ENCODE data around the gene AMZ1.
A peak's percentile ranks its signal among the peaks of the same experiment; 100 is the strongest.

The AMZ1 gene

GRCh38 chr7:2687881-2688318, at the start of gene AMZ1:
Gene AMZ1, plus strand, starts transcription at chr7:2688202. Its CDS starts 12,250 bp downstream, at chr7:2700452.
- no peak for DNase-seq (ENCODE audit: low spot score)

- DNase-seq (ENCODE audit: low spot score) = no peak
Observed at GRCh38 chr7:2638224-2638991, 49.6 kb upstream of the AMZ1 start.

- DNase-seq (ENCODE audit: low spot score) = no peak
Observed at GRCh38 chr7:2639181-2639681, 48.8 kb upstream of the AMZ1 start.

GRCh38 chr7:2639695-2640481, 48.1 kb upstream of the AMZ1 start:
- DNase-seq (ENCODE audit: low spot score) = no peak

GRCh38 chr7:2640482-2640830, 47.5 kb upstream of the AMZ1 start:
- no peak for DNase-seq (ENCODE audit: low spot score)

- DNase-seq (ENCODE audit: low spot score) = no peak
Observed at GRCh38 chr7:2640846-2641316, 47.1 kb upstream of the AMZ1 start.

GRCh38 chr7:2641406-2642393, 46.3 kb upstream of the AMZ1 start:
- DNase-seq (ENCODE audit: low spot score) = peak; percentile 84

GRCh38 chr7:2643386-2644219, 44.4 kb upstream of the AMZ1 start:
- no peak for DNase-seq (ENCODE audit: low spot score)

- no peak for DNase-seq (ENCODE audit: low spot score)
Observed at GRCh38 chr7:2644220-2644561, 43.8 kb upstream of the AMZ1 start.

GRCh38 chr7:2644562-2645273, 43.3 kb upstream of the AMZ1 start:
- DNase-seq (ENCODE audit: low spot score) = no peak

- no peak for DNase-seq (ENCODE audit: low spot score)
Observed at GRCh38 chr7:2645274-2645868, 42.6 kb upstream of the AMZ1 start.

- no peak for DNase-seq (ENCODE audit: low spot score)
Observed at GRCh38 chr7:2646336-2646679, 41.7 kb upstream of the AMZ1 start.

GRCh38 chr7:2646680-2647571, 41.1 kb upstream of the AMZ1 start:
- DNase-seq (ENCODE audit: low spot score) = no peak

- DNase-seq (ENCODE audit: low spot score) = no peak
Observed at GRCh38 chr7:2647594-2648172, 40.3 kb upstream of the AMZ1 start.

GRCh38 chr7:2649139-2649838, 38.7 kb upstream of the AMZ1 start:
- DNase-seq (ENCODE audit: low spot score) = no peak

- DNase-seq (ENCODE audit: low spot score) = no peak
Observed at GRCh38 chr7:2649991-2650390, 38.0 kb upstream of the AMZ1 start.

- DNase-seq (ENCODE audit: low spot score) = no peak
Observed at GRCh38 chr7:2650451-2650850, 37.6 kb upstream of the AMZ1 start.

GRCh38 chr7:2651336-2651735, 36.7 kb upstream of the AMZ1 start:
- DNase-seq (ENCODE audit: low spot score) = no peak

Data from ecto neural progenitor cell (in vitro differentiated cells).